Calu3 (cell line): ENCODE measurements around the gene NRIP2. TPM values are rescaled to one million over a fixed set of nuclear protein-coding genes. Genes with fewer than 3 reads are reported as not detected.
A peak's percentile ranks its signal among the peaks of the same experiment; 100 is the strongest.

ENCODE experiments used
- BruUV-seq: library from RNA; stranded (reverse); fragments of 400-500 nt; replicated peaks from 2 replicates; lab custom pipeline; 2021; lab: Mats Ljungman, UMichigan
- CTCF ChIA-PET: fragments of 300-600 bp; sonication (Branson Sonifier 250); formaldehyde crosslinking; loops from one replicate; lab custom pipeline; 2022; ENCODE audit warnings: antibody characterized with exemption; lab: Charles Lee
- DNase-seq: peaks from one replicate; pipeline ENCODE4 v3.0.0; 2022
- H3K27ac Mint-ChIP-seq: one replicate; pipeline ENCODE4 v1.8.0; 2022; ENCODE audit warnings: mixed read lengths; ENCODE audit not compliant: unreplicated experiment
- H3K27me3 Mint-ChIP-seq: one replicate; pipeline ENCODE4 v1.8.0; 2022; ENCODE audit warnings: mixed read lengths; ENCODE audit not compliant: unreplicated experiment
- H3K36me3 Mint-ChIP-seq: one replicate; pipeline ENCODE4 v1.8.0; 2022; ENCODE audit warnings: mild to moderate bottlenecking, moderate library complexity, mixed read lengths; ENCODE audit not compliant: insufficient read depth, unreplicated experiment
- H3K4me1 Mint-ChIP-seq: one replicate; pipeline ENCODE4 v1.8.0; 2022; ENCODE audit warnings: mild to moderate bottlenecking, low read depth, mixed read lengths; ENCODE audit not compliant: unreplicated experiment
- H3K4me3 Mint-ChIP-seq: one replicate; pipeline ENCODE4 v1.8.0; 2022; ENCODE audit warnings: mild to moderate bottlenecking, low read depth, moderate library complexity, mixed read lengths; ENCODE audit not compliant: unreplicated experiment
- H3K9me3 Mint-ChIP-seq: one replicate; pipeline ENCODE4 v1.8.0; 2022; ENCODE audit warnings: low read depth, mixed read lengths; ENCODE audit not compliant: unreplicated experiment
- CTCF ChIP-seq: fragments of 200-600 bp; IDR thresholded peaks from one replicate; pipeline ENCODE4 v1.8.0; 2022; ENCODE audit warnings: antibody characterized with exemption; ENCODE audit not compliant: unreplicated experiment
- intact Hi-C: fragments of 100-400 bp; cut with micrococcal nuclease; formaldehyde crosslinking; loops from one replicate; pipeline ENCODE4 v1.10.0; 2022; ENCODE audit not compliant: unreplicated experiment
- total RNA-seq: library from RNA; stranded (reverse); gene quantifications from 2 replicates; pipeline ENCODE4 v1.2.3, GENCODE V29; 2022

NRIP2 gene
- total RNA-seq, 1 experiment from 2014 or later = not detected

- intact Hi-C loops = no loop called here
- no peak overlapping the region for H3K4me3 Mint-ChIP-seq
- BruUV-seq = no TSS peak
- DNase-seq = no peak
- H3K4me1 Mint-ChIP-seq = peaks cover 22% of the 10 kb centered on the region
- peak overlapping the region; percentile 36 for H3K27ac Mint-ChIP-seq
- H3K36me3 Mint-ChIP-seq = peaks cover 79% of the 10 kb centered on the region
- H3K9me3 Mint-ChIP-seq = no peaks in the 10 kb centered on the region
- CTCF ChIA-PET = no interaction called here
- no peaks in the 10 kb centered on the region for H3K27me3 Mint-ChIP-seq
- no peak for TF ChIP-seq CTCF
Measured at GRCh38 chr12:2800046-2800570, 34.7 kb downstream of the NRIP2 start.

GRCh38 chr12:2797721-2798418 lies 37.0 kb downstream of the NRIP2 start:
- no TSS peak for BruUV-seq
- no peak for TF ChIP-seq CTCF
- Mint-ChIP-seq H3K9me3 (no peaks in the 10 kb centered on the region), H3K4me1 (peaks cover 22% of the 10 kb centered on the region), H3K4me3 (peak overlapping the region; percentile 93), H3K36me3 (peaks cover 73% of the 10 kb centered on the region), H3K27me3 (peaks cover 6% of the 10 kb centered on the region), H3K27ac (peak overlapping the region; percentile 87)
- intact Hi-C loops = no loop called here
- CTCF ChIA-PET = interaction anchor here (0.6 kb wide), 1 partner anchor 29 kb away, joined by 3 read pairs; no protein-coding TSS in a partner anchor
- DNase-seq = no peak

- no TSS peak for BruUV-seq
- CTCF ChIA-PET = interaction anchor here (0.6 to 1.2 kb wide), 3 partner anchors 12 to 171 kb away, joined by 3 to 4 read pairs (median 4); no protein-coding TSS in a partner anchor
Measured at GRCh38 chr12:2796187-2796666, 38.6 kb downstream of the NRIP2 start.

More at GRCh38 chr12:2796187-2796666, 38.6 kb downstream of the NRIP2 start:
- no peak for DNase-seq
- intact Hi-C loops = no loop called here
- Mint-ChIP-seq H3K27ac (peak overlapping the region; percentile 87), H3K36me3 (peaks cover 58% of the 10 kb centered on the region), H3K9me3 (no peaks in the 10 kb centered on the region), H3K4me3 (peak overlapping the region; percentile 93), H3K4me1 (peaks cover 22% of the 10 kb centered on the region), H3K27me3 (peaks cover 18% of the 10 kb centered on the region)
- no peak for TF ChIP-seq CTCF
